Hypothalamus (tissue), 51 donors: Measurements from ENCODE around the gene ZP1.

Experiments
- DNase-seq, 51 donors: peaks; one replicate each; lab custom pipeline; 2025; lab: John Stamatoyannopoulos, UW

The ZP1 gene

DNA sequence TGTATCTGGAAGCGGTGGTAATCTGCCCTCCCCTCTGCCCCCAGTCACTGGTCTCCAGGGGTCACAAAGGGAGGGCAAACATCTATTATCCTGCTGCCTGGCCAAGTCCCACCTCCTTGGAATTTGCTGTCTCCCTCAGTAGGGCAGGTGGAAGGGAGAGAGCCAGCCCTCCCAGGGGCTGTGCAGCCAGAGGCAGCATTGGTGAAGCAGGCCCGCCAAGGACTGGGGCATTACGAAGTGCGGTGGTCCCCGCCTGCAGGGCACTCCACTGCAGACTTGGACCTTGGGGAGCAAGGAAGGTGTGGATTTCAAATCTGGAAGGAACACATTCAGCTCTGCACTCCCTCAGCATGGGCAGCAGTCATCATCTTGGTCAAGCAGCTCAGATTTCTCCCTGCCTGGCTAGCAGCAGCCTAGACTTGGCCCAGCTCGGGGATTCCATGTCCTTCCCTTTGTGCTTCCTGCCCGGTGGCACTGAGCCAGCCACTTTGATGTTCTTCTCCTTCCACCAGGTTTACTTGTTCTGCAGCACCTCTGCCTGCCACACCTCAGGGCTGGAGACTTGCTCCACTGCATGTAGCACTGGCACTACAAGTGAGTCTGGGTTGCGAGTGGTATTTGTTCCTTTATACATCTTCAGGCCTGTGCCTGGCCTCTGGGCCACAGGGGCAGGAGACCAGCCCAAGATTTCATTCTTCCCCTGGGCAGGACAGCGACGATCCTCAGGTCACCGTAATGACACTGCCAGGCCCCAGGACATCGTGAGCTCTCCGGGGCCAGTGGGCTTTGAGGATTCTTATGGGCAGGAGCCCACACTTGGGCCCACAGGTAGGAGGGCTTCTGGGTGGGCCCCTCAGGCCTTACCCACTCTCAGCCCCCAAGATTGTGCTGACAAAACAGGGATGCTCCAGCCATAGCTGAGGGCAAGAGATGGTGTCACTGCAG lies 7.4 kb downstream of the ZP1 start:
- DNase-seq = no peak

DNA sequence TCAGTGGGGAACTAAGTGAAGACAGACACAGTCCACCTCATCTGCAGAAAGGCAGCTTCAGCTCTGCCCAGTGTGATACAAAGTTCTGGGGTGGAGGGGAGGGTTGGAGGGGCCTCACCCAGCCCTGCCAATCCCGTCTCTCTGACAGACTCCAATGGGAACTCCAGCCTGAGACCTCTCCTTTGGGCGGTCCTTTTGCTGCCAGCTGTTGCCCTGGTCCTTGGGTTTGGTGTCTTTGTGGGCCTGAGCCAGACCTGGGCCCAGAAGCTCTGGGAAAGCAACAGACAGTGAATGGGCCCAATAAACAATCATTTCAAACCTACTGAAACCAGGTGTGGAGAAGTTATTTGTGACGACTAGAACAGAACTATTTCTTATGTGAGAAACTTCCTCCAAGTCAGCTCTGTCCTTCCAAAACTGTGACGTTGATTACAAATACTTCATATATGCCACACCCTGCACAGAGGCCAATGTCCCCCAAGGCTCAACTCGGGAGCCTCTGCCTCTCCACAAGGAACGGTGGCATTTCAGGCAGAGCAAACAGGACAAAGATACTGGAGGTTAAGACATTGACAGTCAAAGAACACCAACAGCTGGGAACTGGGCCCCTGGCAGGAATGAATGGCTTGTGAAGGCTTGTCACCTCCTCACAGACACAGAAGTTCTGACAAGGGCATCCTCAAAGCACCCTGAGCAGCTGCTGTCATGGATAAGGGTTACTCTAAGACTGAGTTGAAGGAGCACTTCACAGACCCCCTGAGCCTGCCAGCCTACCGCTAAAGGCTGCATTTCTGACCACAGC lies 8.2 kb downstream of the ZP1 start:
- no peak for DNase-seq

DNA sequence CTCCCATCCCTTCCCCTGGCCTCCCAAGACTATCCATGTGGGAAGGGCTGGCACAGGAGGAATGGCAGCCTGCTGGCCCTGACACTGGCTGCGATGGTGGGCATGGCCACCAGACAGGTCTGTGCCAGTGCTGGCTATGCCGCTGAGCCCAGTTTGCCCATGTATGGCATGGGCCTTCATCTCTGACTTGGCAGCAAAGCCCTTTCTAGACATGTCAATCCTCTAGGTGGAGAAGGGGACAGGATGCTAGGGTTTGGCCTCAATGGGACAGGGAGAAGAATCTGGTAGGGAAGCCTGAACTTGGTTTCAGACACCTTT lies 8.8 kb downstream of the ZP1 start:
- no peak for DNase-seq

DNA sequence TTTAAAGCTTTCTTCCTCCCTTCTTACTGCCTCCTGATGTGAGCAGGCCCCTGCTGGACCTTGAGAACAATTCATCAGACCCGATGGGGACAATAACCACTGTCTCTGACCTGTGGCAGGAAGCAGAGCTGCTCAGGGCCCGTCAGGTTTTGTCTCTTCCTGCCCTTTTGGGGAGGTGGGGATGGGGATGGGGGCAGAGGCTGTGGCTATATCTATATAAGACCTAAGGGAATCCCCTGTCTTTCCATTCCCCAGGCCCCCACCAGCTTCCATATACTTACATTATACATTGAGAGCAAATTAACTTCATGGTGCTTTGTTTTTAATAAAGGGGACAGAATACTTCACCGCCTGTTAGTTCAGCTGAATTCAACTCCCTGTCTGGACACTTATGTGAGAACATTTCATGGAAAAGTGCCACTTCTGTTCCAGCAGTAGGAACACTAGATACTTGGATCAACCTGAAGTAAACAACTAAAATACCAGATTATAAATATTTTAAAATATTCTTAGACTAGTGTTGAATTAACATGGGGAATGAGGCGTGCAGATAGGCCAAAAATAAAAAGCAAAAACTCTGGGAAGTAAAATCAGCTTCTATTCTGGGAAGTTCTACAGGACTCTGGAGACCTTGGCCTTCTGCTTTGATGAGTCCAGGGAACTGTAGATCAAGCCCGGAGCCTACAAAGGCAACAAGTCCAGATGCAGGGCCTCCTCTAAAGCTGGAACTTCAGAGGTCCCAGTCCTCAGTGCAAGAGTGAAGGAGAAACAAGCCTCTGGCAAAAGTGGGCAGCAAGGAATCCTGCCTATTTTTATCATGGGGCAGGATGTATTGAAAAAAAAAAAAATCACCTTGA lies 11.1 kb downstream of the ZP1 start:
- no peak for DNase-seq

GRCh38 chr11:60879104-60879503 lies 11.8 kb downstream of the ZP1 start:
- no peak for DNase-seq

DNA sequence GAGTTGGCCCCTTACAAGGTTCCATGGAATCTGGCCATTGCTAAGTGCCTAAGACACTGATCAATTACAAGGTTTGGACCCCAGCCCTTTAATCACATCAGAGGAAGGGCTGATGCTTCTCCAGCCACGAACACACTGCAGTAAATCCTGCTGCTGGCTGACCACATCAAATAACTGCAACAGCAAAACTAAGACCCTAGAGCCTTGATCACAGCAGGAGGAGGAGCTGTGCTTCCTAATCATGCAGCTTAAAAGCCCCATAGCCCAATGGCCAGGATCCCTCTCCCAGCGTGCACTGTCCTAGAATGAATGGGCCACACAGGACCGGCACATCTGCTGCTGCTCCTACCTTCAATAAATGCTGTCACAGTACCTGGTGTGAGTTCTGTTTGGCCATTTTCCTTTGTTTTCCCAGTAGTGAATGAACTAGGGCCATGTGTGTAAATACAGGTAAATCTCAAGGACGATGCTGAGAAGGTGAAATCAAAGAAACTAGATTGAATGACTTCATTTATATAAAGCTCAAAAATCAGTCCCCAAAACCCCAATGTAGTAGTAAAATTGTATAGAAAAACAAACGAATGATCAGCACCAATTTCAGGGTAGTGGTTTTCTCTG lies 12.7 kb downstream of the ZP1 start:
- no peak for DNase-seq

DNA sequence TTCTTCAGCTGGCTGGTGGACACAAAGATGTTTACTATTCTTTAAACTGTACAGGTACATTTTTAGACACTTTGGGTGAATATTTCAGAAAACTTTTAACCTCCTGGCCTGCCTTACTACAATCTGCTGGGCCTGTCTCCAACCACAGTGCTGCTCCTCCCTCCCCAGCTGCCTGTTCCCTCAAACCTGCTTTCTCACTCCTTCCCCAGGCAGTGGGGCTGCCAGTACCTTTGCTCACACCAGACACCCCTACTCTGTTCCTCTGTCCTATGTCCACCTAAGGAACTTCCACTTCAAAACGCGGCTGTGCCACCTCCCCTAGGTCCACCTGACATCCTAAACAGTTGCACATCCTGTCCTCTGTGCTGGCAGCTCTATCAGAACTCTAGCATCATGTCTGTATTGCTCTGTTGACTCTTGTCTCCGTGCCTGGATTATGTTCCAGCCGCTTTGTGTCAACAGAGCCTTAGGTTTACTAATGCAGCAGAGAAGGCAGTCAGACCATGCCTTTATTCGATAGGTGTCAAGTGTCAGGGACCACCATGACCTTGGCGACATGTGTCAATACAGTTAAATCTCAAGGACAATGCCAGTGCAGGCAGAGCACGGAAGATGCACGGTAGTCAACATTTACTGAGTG lies 13.4 kb downstream of the ZP1 start:
- no peak for DNase-seq

DNA sequence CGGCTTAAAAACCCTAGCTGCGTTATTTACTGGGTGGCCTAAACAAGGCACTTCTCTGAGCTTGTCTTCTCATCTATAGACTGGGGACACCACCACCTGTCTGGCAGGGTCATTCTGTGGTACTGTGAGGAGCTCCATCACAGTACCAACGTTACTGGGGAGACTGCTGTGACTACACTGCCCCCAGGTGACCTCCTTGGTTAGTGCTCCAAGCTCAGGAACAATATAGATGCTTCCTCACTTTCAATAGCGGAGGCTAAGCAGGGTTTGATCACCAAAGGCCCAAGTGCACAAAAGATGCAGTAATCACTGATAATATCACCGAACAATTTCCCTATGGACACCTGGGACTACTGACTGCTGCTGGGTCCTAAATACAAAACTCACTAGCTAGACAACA lies 20.2 kb downstream of the ZP1 start:
- peak in 16 of 51 donors; percentile 4 to 47 (median 20) for DNase-seq

- DNase-seq = no peak
Observed at GRCh38 chr11:60889869-60890311, 22.5 kb downstream of the ZP1 start.

- DNase-seq = no peak
Observed at GRCh38 chr11:60890696-60891095, 23.4 kb downstream of the ZP1 start.

GRCh38 chr11:60891103-60891741 lies 23.9 kb downstream of the ZP1 start:
- no peak for DNase-seq

GRCh38 chr11:60895687-60896086 lies 28.3 kb downstream of the ZP1 start:
- no peak for DNase-seq

GRCh38 chr11:60897496-60897895 lies 30.2 kb downstream of the ZP1 start:
- no peak for DNase-seq

GRCh38 chr11:60899046-60899936 lies 31.9 kb downstream of the ZP1 start:
- DNase-seq = peak in 10 of 51 donors; percentile 7 to 34 (median 24)

DNA sequence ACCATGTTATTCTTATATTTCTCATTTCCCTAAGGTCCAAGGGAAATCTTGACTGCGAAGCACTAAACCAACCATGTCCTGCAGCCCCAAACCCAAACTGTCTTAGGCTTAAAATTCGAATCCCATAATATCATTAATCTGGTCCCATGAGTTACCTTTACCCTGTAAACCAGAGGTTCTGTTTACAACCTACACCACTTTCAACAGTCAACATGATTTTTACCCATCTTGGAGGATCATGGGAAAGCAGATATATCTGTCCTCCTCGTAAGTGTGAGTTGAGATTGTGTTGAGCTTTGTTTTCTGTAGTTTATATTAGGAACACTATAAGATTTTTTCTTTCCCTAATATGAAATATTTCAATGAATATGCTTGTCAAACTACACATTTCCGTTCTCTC lies 32.6 kb downstream of the ZP1 start:
- no peak for DNase-seq

DNA sequence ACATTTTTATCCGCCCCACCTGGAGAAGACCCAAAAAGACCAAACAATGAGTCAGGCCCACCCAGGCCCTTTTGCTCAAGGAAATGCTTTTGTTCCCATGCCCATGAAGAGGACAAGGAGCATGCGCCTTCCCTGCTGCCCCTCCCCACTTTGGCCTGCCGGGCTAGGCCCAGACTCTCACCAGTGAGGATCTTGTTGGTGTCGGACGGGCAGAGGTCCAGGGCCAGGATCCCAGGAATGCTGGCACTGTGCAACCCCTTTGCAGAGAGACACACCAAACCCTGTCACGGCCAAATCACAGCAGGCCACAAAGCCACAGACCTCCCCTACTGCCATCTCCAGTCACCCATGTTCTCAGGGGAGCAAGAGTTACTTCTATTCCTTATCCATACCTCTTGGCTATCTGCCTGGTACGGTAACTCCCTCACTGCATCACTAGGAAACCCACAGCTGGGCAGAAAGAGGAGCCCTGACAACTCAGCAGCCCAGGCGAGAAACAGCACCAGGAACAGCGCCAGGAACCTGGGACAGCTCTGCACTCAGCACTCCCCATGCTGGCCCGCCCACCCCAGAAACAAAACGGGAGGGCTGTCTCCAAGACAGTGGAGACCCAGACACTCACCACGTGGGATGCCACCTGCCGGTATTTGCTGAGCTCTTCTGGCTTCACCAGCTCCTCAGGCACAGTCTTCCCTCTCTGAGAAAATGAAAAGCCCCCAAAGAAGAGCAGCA lies 33.5 kb downstream of the ZP1 start:
- DNase-seq = peak in 16 of 51 donors; percentile 10 to 66 (median 30)

DNA sequence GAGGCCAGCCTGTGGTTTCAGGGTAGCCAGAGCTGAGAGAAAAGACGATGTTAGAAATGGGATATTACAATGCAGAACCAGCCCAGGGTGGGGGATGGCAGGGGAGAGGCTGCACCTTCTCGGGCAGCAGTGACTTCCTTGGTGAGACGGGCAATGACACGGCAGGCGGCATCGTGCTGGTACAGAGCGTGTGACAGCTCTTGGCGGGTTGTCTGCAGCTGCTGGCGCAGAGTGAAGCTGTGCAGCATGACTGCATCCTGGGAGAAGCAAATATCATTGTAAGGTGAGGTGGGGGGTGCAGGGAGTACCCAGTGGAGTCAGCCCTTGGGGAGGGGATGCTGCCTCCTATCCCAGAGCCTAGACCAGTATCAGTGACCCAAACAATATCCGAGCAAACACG lies 35.3 kb downstream of the ZP1 start:
- DNase-seq = peak in 1 of 51 donors; percentile 8

DNA sequence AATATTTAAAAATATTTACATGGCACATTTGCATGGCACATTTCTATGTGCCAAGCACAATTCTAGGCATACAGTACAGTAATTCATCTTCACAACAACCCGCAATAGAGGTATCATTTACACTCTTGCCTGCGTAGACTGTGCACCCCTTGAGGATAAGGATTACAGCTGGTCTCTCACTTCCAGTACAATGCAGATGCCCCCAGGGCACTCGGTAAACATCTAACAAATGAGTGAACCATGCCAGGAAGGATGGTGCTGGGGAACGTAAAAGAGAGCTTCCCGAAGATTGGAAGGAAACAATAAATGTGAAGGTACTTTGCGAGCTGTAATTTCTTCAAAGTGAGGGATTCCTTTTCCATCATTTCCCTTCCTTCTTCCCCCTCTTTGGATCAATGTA lies 37.7 kb downstream of the ZP1 start:
- no peak for DNase-seq
